ENCODE measurements around the gene CCDC167.

The CCDC167 gene

DNA sequence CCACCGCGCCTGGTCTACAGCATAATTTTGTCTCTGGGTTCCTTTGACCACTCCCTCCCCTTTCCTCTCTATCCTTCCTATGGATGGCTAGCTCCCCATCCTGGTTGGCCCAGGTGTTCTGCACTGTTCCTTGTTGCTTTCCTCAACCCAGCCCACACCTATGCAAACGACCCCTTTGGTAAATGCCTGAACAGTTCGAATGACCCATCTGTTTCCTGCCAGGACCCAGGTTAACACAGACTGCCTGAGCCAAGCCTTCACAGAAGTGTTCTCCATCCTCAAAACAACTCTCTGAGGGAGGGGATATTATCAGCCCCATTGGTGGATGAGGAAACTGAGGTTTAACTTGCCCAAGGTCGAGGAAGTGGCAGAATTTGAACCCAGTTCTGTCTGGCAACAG, 44.8 kb upstream of the CCDC167 start:
- H3K27me3 ChIP-seq: no peaks in the 10 kb centered on the region
- DNase-seq: no peak
- no peak overlapping the region for H3K4me3 ChIP-seq (ENCODE audit: low read depth, low read length)
- H3K9me3 ChIP-seq: no peaks in the 10 kb centered on the region
- H3K4me1 ChIP-seq: no peaks in the 10 kb centered on the region
- no peaks in the 10 kb centered on the region for H3K36me3 ChIP-seq
- TF ChIP-seq, protein P1, sequence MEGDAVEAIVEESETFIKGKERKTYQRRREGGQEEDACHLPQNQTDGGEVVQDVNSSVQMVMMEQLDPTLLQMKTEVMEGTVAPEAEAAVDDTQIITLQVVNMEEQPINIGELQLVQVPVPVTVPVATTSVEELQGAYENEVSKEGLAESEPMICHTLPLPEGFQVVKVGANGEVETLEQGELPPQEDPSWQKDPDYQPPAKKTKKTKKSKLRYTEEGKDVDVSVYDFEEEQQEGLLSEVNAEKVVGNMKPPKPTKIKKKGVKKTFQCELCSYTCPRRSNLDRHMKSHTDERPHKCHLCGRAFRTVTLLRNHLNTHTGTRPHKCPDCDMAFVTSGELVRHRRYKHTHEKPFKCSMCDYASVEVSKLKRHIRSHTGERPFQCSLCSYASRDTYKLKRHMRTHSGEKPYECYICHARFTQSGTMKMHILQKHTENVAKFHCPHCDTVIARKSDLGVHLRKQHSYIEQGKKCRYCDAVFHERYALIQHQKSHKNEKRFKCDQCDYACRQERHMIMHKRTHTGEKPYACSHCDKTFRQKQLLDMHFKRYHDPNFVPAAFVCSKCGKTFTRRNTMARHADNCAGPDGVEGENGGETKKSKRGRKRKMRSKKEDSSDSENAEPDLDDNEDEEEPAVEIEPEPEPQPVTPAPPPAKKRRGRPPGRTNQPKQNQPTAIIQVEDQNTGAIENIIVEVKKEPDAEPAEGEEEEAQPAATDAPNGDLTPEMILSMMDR (IDR thresholded peaks at IDR 0.05; ENCODE audit: low read depth, low read length): no peak

DNA sequence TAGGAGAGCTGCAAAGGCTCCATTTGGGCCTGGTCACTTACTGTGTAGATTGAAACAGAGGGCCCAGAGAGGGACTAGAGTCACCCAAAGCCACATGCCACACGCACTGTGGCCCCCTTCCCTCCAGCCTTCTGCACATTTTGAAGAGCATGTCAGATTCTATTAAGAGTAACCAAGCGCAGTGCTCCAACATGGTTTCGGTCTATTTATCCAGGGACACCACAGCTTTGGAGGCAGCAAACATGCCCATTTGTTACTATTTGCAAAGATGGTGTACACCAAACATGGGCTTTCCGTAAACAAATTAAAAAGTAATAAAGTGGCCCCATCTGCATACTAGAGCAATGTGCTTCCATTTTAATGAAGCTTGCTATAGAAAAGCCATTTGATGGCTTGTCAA, 43.7 kb upstream of the CCDC167 start:
- DNase-seq: no peak
- Histone ChIP-seq H3K4me1 (no peaks in the 10 kb centered on the region), H3K27me3 (no peaks in the 10 kb centered on the region), H3K4me3 (ENCODE audit: low read depth, low read length) (no peak overlapping the region), H3K9me3 (no peaks in the 10 kb centered on the region), H3K36me3 (no peaks in the 10 kb centered on the region)
- TF ChIP-seq, protein P1 (IDR thresholded peaks at IDR 0.05; ENCODE audit: low read depth, low read length): no peak

DNA sequence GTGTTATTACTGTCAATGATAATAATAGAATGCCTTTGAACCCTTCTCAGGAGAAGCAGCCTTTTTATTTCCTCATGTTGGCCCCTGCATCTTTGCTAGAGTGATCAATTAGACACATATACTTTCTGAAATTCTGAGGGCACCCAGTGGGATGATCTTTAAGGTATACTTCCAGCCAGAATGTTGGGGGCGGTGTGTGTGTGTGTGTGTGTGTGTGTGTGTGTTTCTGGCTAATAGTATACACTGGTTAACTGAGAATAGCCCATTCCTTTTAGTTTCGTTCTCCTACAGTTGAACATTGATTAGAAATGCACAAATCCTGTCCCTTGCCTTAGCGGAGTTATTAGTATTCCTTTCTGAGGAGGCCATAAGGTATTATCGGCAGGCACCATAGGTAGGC, 41.7 kb upstream of the CCDC167 start:
- peaks cover 8% of the 10 kb centered on the region for H3K4me1 ChIP-seq
- TF ChIP-seq, protein P1 (IDR thresholded peaks at IDR 0.05; ENCODE audit: low read depth, low read length): no peak
- H3K27me3 ChIP-seq: no peaks in the 10 kb centered on the region
- DNase-seq: no peak
- H3K9me3 ChIP-seq: no peaks in the 10 kb centered on the region
- no peaks in the 10 kb centered on the region for H3K36me3 ChIP-seq
- H3K4me3 ChIP-seq (ENCODE audit: low read depth, low read length): no peak overlapping the region

DNA sequence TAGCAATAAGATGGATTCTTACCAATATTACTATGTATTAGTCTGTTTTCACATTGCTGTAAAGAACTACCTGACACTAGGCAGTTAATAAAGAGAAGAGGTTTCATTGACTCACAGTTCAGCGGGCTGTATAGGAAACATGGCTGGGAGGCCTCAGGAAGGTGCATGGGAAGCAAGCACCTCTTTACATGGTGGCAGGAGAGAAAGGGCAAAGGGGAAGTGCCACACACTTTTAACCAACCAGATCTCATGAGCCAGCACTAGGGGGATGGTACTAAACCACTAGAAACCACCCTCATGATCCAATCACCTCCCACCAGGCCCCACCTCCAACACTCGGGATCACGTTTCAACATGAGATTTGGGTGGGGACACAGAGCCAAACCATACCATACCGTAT, 40.7 kb upstream of the CCDC167 start:
- no peak for DNase-seq
- Histone ChIP-seq H3K9me3 (no peaks in the 10 kb centered on the region), H3K27me3 (no peaks in the 10 kb centered on the region), H3K36me3 (no peaks in the 10 kb centered on the region), H3K4me1 (peaks cover 10% of the 10 kb centered on the region), H3K4me3 (ENCODE audit: low read depth, low read length) (no peak overlapping the region)
- TF ChIP-seq, protein P1 (IDR thresholded peaks at IDR 0.05; ENCODE audit: low read depth, low read length): no peak

DNA sequence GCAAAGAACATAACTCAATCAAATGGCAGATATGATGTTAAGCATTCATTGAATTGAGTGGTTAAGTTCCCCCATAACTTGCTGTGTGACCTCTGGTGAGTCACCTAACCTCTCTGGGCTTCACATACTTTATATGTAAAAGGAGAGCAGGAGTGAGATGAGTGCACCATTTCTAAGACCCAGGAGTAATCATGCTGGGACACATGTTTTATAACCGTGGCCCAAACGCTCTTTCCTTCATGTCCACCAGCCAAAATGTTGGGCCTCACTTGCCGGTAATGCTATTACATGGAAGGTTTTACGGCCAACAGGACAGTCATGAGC, 40.3 kb upstream of the CCDC167 start:
- TF ChIP-seq, protein P1 (IDR thresholded peaks at IDR 0.05; ENCODE audit: low read depth, low read length): no peak
- Histone ChIP-seq H3K9me3 (no peaks in the 10 kb centered on the region), H3K36me3 (no peaks in the 10 kb centered on the region), H3K4me3 (ENCODE audit: low read depth, low read length) (no peak overlapping the region), H3K27me3 (no peaks in the 10 kb centered on the region), H3K4me1 (peaks cover 13% of the 10 kb centered on the region)
- no peak for DNase-seq

DNA sequence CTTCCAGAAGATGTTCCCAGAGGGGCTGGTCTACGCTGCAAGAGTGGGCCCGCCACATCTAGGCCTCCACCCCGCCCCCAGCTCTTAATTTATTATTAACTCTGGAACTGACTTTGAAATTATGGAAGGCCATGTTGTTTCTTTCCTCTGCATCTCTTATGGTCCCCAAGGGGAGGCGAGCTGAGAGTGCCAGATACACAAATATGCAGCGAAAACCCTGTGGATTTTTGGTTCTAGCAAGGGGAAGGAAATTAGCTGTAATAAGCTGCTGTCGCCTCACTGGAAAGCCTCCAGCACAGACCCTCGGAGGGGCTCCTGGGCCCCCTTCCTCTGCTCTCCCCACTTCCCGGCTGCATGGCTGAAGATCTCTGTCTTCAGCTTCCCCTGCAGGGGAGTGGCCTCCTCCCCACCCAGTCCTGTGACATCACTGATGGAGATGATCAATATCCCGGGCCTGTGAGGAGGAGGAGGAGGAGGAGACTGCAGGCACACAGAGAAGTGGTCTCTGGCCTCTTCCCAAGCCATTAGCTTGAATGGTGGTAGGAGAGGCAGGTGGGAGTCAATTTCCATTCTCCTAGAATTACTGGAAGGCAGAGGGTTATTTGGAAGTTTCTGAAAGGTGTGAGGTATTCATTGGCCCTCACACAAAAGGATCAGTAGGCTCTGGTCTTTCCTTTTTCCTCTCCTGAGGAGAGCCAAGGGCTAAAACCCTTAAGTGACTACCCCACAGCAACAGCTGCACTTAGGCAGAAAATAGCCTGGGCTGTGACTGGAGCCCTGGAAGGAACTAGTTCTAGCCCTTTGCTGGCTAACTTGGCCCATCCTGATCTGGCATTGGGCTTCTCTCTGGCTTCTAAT, 39.7 kb upstream of the CCDC167 start:
- H3K9me3 ChIP-seq: no peaks in the 10 kb centered on the region
- TF ChIP-seq, protein P1 (IDR thresholded peaks at IDR 0.05; ENCODE audit: low read depth, low read length): no peak
- no peak overlapping the region for H3K4me3 ChIP-seq (ENCODE audit: low read depth, low read length)
- no peak for DNase-seq
- no peaks in the 10 kb centered on the region for H3K36me3 ChIP-seq
- no peaks in the 10 kb centered on the region for H3K27me3 ChIP-seq
- peaks cover 13% of the 10 kb centered on the region for H3K4me1 ChIP-seq
